ENCODE results near the gene DTHD1.

DTHD1 gene

DNA sequence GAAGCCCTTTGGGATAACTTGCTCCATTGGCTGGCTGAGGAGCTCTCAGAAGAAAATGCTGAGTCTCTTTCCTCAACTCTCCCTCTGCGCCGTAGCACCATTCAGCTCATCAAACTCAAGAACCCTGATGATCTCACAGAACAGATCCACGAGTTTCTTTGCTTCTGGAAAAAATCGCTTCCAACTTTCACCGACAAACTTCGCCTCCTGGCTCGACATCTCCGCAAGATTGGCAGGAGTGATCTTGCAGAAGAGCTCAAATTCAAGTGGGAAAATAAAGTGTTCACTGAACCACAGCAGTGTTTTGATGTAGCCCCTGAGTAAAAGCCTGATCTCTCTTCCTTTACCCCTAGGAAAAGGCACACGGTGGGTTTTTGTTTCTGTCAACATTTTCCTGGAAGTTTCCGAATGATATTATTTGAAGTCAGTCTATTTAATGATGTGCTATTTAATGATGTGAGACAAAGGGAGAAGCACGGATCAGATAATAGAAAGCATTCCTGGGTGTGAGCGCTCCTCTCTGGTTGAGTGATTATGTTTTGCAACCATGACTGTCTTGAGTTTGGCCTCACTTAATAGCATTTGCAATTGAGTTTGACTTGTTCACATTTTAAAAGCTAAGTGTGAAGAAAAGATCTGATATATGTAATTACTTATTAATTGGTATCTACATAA is 62.2 kb downstream of the DTHD1 start:
- DNase-seq (ENCODE audit: low read depth, low spot score): no peak

GRCh38 chr4:36348403-36348938 is 67.1 kb downstream of the DTHD1 start:
- no peak for DNase-seq (ENCODE audit: low read depth, low spot score)

GRCh38 chr4:36349938-36350549 is 68.6 kb downstream of the DTHD1 start:
- no peak for DNase-seq (ENCODE audit: low read depth, low spot score)

DNA sequence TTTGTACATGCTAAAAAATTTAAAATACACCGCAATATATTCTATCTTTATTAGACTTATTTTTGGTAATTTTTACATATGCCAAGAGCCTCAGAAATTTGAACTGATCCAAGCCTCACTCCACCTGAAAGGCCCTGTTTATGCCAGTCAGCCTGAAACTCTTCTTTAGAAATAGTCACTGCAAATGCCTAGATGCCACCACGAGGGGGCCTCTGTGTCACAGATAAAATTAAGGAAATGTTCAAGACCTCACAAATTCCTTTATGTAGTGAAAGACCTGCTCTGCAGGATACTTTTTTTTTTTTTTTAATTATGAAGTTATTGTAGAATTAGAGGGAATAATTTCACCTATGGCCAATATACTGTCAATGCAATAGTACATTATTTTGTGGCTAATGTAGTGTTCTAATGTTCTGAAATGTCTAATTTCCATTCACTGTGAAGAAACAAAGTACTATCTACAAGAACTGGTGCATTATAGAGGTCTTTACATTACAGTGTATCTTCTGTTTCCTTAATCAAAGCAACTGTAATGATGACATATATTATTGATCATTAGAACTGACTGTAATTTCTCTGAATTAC is 69.8 kb downstream of the DTHD1 start:
- DNase-seq (ENCODE audit: low read depth, low spot score): peak; percentile 55

GRCh38 chr4:36353998-36354397 is 72.6 kb downstream of the DTHD1 start:
- DNase-seq (ENCODE audit: low read depth, low spot score): no peak

GRCh38 chr4:36358173-36358572 is 76.8 kb downstream of the DTHD1 start:
- no peak for DNase-seq (ENCODE audit: low read depth, low spot score)

DNA sequence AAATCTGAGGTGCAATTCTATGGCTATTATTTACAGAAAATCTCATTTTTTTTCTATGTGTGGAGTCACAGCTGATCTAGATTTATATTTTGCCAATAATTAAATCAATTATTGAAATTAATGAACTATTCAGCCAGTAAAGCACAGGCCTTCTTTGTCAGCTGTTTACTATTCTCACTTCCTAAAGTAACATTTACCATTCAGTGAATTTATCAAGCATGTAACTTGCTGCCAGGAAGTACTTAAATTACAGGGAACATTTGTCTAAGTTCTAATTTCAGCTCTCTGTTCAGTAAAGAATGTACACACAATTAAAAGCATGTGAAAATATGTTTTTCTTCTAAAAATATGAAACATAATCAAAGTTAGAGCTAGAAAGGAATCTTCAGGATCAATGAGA is 79.3 kb downstream of the DTHD1 start:
- no peak for DNase-seq (ENCODE audit: low read depth, low spot score)

- no peak for DNase-seq (ENCODE audit: low read depth, low spot score)
Measured at GRCh38 chr4:36363024-36363423, 81.6 kb downstream of the DTHD1 start.

DNA sequence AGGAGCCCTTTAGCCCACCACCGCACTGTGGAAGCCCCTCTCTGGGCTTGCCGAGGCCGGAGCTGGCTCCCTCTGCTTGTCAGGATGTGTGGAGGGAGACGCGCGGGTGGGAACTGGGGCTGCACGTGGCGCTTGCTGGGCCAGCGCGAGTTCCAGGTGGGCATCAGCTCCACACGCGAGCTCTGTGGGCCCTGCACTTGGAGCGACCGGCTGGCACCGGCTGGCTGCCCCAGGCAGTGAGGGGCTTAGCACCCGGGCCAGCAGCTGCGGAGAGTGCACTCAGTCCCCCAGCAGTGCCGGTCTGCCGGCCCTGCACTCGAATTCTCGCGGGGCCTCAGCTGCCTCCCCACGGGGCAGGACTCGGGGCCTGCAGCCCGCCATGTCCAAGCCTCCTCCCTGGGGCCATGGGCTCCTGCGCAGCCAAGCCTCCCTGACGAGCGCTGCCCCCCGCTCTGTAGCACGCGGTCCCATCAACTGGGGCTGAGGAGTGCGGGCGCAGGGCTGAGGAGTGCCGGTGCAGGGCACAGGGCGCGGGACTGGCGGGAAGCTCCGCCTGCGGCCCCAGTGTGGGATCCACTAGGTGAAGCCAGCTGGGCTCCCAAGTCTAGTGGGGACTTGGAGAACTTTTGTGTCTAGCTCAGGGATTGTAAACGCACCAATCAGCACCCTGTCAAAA is 93.6 kb downstream of the DTHD1 start:
- DNase-seq (ENCODE audit: low read depth, low spot score): no peak

GRCh38 chr4:36385951-36386571 is 104.6 kb downstream of the DTHD1 start:
- no peak for DNase-seq (ENCODE audit: low read depth, low spot score)

DNA sequence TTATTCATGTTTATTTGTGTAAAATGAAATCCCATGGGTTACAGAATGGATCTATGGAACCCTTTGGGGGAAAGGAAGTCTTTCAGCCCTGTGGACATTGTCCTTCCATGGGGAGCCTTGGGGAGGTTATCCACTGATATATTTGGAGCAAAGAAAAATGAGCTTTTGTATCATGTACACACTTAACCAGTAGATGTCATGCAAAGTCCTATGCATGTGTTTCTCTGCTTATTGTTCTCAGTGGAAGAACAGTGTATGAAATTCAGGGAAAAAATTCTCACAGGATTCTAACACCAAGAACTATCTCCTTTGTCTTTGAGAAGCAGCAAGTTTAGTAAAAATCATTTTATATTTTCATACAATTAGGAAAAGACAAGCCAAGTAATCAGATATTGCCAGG is 105.3 kb downstream of the DTHD1 start:
- DNase-seq (ENCODE audit: low read depth, low spot score): no peak

DNA sequence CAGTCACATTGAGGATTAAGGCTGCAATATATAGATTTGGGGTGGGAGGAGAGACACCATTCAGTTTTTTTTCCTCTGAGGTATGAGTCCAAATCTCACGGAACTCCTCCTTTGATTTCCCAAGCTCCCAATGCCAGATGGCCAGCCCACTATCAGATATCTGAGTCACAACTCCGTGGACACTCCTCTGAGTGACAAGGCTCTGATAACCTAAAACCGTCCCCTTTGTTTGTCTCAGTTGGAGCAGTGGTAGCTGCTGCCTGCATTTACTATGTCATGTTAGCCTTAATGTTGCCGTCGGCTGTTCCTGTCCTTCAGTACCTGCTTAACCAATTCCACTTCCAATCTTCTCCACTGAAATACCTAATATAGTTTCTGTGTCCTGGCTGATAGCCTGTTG is 107.3 kb downstream of the DTHD1 start:
- no peak for DNase-seq (ENCODE audit: low read depth, low spot score)

DNA sequence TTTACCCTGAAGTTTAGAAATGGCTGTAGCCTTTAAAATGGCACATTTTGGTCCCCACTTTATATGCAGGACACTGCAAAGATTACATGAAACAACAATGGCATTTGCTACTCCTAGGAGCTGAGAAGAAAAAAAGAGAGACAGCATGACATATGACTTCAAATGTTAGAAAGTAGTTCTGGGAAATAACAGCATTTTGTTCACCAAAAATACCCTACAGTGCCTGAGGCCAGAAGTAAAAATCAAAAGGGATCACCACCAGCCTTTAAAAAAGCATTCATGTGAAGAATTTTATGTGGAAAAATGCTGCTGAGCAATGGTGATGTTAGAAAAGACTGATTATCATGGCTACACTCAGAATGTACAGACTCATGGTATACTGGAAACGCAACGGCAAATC is 110.0 kb downstream of the DTHD1 start:
- no peak for DNase-seq (ENCODE audit: low read depth, low spot score)

- no peak for DNase-seq (ENCODE audit: low read depth, low spot score)
Measured at GRCh38 chr4:36392024-36392423, 110.6 kb downstream of the DTHD1 start.

DNA sequence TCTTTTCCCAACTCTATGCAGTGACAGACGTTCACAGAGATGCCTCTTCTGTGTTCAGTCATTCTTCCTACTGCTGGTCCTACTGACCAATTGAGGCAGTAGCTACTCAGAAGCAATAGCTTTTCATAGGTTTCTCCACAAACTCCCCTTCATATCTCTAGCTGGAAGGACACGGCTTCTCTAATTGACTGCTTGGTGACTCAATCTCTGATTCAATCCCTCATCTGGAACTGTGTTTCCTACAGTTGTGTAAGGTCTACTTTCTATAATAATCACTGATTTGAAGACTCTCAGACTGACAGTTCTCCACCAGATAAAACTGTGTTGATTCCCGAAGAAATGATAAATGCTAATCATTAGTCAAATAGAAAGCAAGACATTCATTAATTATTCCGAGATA is 111.5 kb downstream of the DTHD1 start:
- no peak for DNase-seq (ENCODE audit: low read depth, low spot score)
